ENCODE data around the gene GRXCR1.

The GRXCR1 gene

GRCh38 chr4:42942216-42942615 is 49.7 kb downstream of the GRXCR1 start:
- no peak for DNase-seq

GRCh38 chr4:42945874-42946273 is 53.4 kb downstream of the GRXCR1 start:
- DNase-seq: no peak

- DNase-seq: no peak
Observed at GRCh38 chr4:42953321-42953720, 60.8 kb downstream of the GRXCR1 start.

GRCh38 chr4:42954963-42955669 is 62.6 kb downstream of the GRXCR1 start:
- DNase-seq: no peak

- DNase-seq: no peak
Observed at GRCh38 chr4:42955746-42956505, 63.4 kb downstream of the GRXCR1 start.

GRCh38 chr4:42965326-42965725 is 72.8 kb downstream of the GRXCR1 start:
- DNase-seq: no peak

GRCh38 chr4:42985976-42986375 is 93.5 kb downstream of the GRXCR1 start:
- no peak for DNase-seq

- no peak for DNase-seq
Observed at GRCh38 chr4:42995343-42995944, 102.9 kb downstream of the GRXCR1 start.

GRCh38 chr4:43008793-43009192 is 116.3 kb downstream of the GRXCR1 start:
- DNase-seq: no peak

GRCh38 chr4:43014256-43014655 is 121.7 kb downstream of the GRXCR1 start:
- DNase-seq: no peak

- DNase-seq: no peak
Observed at GRCh38 chr4:43041632-43042031, 149.1 kb downstream of the GRXCR1 start.

GRCh38 chr4:43047058-43047457 is 154.5 kb downstream of the GRXCR1 start:
- DNase-seq: no peak

- no peak for DNase-seq
Observed at GRCh38 chr4:43048570-43048969, 156.1 kb downstream of the GRXCR1 start.

GRCh38 chr4:43049326-43049725 is 156.8 kb downstream of the GRXCR1 start:
- DNase-seq: no peak

- DNase-seq: no peak
Observed at GRCh38 chr4:43066415-43066814, 173.9 kb downstream of the GRXCR1 start.

- no peak for DNase-seq
Observed at GRCh38 chr4:43071069-43071468, 178.6 kb downstream of the GRXCR1 start.

Data from CD4-positive, alpha-beta T cell treated with Interleukin-4 for 1 hour (primary cell).